RWPE2 (cell line): ENCODE measurements around the gene UXS1.
"Not testable (repeated sequence)": the region's sequence is repeated elsewhere in the genome, so short reads cannot be mapped to it uniquely, and the experiment has no call there.

Source experiments
- ATAC-seq: fragments of 200-7000 bp; cut with Tn5 transposase; 3 replicates; pipeline ENCODE4 v1.9.1; 2021; ENCODE audit warnings: low read depth
- DNase-seq: peaks from one replicate; pipeline ENCODE4 v3.0.0-alpha.2; 2020; ENCODE audit warnings: low spot score
- H3K27ac ChIP-seq: fragments of 450-650 bp; 2 replicates; pipeline ENCODE4 v1.5.1; 2017; ENCODE audit warnings: mild to moderate bottlenecking; ENCODE audit not compliant: poor library complexity, severe bottlenecking
- H3K27me3 ChIP-seq: fragments of 250-450 bp; sonication (Bioruptor Pico); 2 replicates; pipeline ENCODE4 v1.5.1; 2021; ENCODE audit warnings: mild to moderate bottlenecking, moderate library complexity; ENCODE audit not compliant: insufficient read depth, poor library complexity, severe bottlenecking
- H3K36me3 ChIP-seq: fragments of 250-450 bp; sonication (Bioruptor Pico); 2 replicates; pipeline ENCODE4 v1.5.1; 2020; ENCODE audit warnings: low read depth, mild to moderate bottlenecking, moderate library complexity
- H3K4me1 ChIP-seq: fragments of 250-450 bp; sonication (Bioruptor Pico); 2 replicates; pipeline ENCODE4 v1.5.1; 2021; ENCODE audit warnings: mild to moderate bottlenecking, moderate library complexity; ENCODE audit not compliant: insufficient read depth, poor library complexity, severe bottlenecking
- H3K4me3 ChIP-seq: fragments of 250-450 bp; sonication (Bioruptor Pico); 2 replicates; pipeline ENCODE4 v1.5.1; 2021; ENCODE audit warnings: mild to moderate bottlenecking, moderate library complexity; ENCODE audit not compliant: severe bottlenecking
- H3K9me3 ChIP-seq: fragments of 250-450 bp; sonication (Bioruptor Pico); 2 replicates; pipeline ENCODE4 v1.5.1; 2021; ENCODE audit warnings: mild to moderate bottlenecking, moderate library complexity; ENCODE audit not compliant: severe bottlenecking
- TF ChIP-seq, protein P1 (sequence below): fragments of 450-650 bp; IDR thresholded peaks from one replicate; pipeline ENCODE4 v1.5.1; 2017; ENCODE audit warnings: mild to moderate bottlenecking, moderate library complexity; ENCODE audit not compliant: poor library complexity, severe bottlenecking

The UXS1 gene

DNA sequence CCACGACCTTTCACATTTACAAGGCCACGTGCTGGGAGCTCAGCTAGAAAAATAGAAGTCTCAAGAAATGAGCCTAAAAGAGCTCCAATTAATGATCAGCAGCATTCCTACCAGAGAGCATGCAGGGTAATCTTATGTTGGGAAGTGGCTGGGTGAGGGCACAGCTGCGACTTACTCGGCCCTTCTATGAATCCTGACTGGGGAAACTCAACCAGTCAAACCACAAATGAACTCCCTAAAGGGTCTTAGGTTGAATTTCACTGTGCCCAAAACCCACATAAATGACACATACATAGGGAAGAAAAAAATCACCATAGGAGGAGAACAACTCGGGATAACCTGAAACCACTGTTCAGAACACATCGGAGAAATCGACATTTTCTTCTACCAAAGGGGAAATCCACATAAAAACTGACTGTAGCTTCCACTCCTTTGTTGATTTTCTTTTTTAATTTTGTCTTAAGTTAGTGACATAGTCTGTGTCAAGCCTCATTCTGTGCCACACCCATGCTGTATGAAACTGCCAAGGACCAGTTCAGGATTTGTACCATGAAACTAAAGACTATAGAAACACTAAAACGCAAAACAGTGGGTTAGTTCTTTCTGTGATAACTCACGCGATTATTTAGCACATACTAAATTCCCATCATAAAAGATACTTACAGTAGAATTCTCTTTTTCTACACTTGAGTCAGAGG lies 54.7 kb downstream of the UXS1 start:
- DNase-seq, result no peak
- no peak for ATAC-seq
- H3K27ac ChIP-seq, result no peak overlapping the region
- H3K9me3 ChIP-seq, result no peaks in the 10 kb centered on the region
- H3K36me3 ChIP-seq, result no peaks in the 10 kb centered on the region
- no peaks in the 10 kb centered on the region for H3K27me3 ChIP-seq
- no peak overlapping the region for H3K4me3 ChIP-seq
- no peaks in the 10 kb centered on the region for H3K4me1 ChIP-seq
- TF ChIP-seq, protein P1, sequence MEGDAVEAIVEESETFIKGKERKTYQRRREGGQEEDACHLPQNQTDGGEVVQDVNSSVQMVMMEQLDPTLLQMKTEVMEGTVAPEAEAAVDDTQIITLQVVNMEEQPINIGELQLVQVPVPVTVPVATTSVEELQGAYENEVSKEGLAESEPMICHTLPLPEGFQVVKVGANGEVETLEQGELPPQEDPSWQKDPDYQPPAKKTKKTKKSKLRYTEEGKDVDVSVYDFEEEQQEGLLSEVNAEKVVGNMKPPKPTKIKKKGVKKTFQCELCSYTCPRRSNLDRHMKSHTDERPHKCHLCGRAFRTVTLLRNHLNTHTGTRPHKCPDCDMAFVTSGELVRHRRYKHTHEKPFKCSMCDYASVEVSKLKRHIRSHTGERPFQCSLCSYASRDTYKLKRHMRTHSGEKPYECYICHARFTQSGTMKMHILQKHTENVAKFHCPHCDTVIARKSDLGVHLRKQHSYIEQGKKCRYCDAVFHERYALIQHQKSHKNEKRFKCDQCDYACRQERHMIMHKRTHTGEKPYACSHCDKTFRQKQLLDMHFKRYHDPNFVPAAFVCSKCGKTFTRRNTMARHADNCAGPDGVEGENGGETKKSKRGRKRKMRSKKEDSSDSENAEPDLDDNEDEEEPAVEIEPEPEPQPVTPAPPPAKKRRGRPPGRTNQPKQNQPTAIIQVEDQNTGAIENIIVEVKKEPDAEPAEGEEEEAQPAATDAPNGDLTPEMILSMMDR, result no peak

DNA sequence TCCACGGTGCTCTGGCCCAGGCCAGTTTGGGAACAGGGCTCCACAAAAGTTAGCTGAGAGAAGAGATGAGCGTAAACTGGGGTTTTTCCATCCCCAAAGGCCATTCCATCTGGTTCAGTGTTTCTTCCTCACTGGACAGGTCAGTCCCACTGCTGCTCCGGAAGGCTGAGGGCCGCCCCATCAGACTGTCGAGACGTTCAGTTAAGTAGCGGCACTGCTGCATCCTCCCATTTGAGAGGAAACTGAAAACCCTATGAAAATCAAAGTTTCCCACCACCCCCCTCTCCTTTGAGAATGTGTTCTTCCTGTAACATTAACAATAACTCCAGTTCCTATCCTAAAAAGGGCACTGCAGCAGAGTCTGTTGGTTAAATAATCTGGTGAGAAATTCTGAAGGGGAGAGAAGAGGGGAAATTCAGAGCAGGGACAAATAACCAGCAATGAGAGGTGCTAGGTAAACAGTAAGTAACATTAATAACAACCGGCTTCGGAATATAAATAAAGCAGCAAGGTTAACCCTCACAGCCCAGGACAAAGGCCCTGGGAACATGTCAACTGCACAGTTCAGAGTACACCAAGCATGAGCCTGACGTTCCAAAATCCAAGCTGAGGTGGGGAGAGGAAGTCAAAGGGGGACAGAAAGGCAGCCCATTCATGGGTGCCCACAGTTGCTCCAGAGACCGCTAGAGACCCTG lies 55.4 kb downstream of the UXS1 start:
- H3K9me3 ChIP-seq, result no peaks in the 10 kb centered on the region
- no peaks in the 10 kb centered on the region for H3K27me3 ChIP-seq
- DNase-seq, result no peak
- no peak for ATAC-seq
- no peaks in the 10 kb centered on the region for H3K4me1 ChIP-seq
- H3K36me3 ChIP-seq, result no peaks in the 10 kb centered on the region
- TF ChIP-seq, protein P1, result no peak
- H3K27ac ChIP-seq, result no peak overlapping the region
- H3K4me3 ChIP-seq, result no peak overlapping the region

GRCh38 chr2:106137731-106138521 lies 56.2 kb downstream of the UXS1 start:
- no peaks in the 10 kb centered on the region for H3K4me1 ChIP-seq
- H3K27ac ChIP-seq, result no peak overlapping the region
- no peak overlapping the region for H3K4me3 ChIP-seq
- no peak for ATAC-seq
- no peaks in the 10 kb centered on the region for H3K36me3 ChIP-seq
- no peaks in the 10 kb centered on the region for H3K9me3 ChIP-seq
- H3K27me3 ChIP-seq, result no peaks in the 10 kb centered on the region
- TF ChIP-seq, protein P1, result no peak
- no peak for DNase-seq

DNA sequence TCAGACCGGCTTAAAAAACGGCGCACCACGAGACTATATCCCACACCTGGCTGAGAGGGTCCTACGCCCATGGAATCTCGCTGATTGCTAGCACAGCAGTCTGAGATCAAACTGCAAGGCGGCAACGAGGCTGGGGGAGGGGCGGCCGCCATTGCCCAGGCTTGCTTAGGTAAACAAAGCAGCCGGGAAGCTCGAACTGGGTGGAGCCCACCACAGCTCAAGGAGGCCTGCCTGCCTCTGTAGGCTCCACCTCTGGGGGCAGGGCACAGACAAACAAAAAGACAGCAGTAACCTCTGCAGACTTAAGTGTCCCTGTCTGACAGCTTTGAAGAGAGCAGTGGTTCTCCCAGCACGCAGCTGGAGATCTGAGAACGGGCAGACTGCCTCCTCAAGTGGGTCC lies 62.9 kb downstream of the UXS1 start:
- not testable (repeated sequence) for ATAC-seq, H3K4me3 ChIP-seq, H3K36me3 ChIP-seq, H3K9me3 ChIP-seq, DNase-seq, H3K27me3 ChIP-seq, H3K4me1 ChIP-seq
- H3K27ac ChIP-seq, result peak overlapping the region; percentile 74

- peak; percentile 53 for ATAC-seq
- no peak for DNase-seq
- peak overlapping the region; percentile 24 for H3K4me3 ChIP-seq
Measured at GRCh38 chr2:106130251-106130998, 63.7 kb downstream of the UXS1 start.

More at GRCh38 chr2:106130251-106130998, 63.7 kb downstream of the UXS1 start:
- Histone ChIP-seq H3K4me1 (peaks cover 4% of the 10 kb centered on the region), H3K36me3 (no peaks in the 10 kb centered on the region; the same call in 1 of the 2 replicates), H3K27ac (peak overlapping the region; percentile 74), H3K9me3 (no peaks in the 10 kb centered on the region), H3K27me3 (no peaks in the 10 kb centered on the region)
- TF ChIP-seq, protein P1, result no peak
